ENCODE results near the gene LAP3.

The LAP3 gene

GRCh38 chr4:17619416-17620105 lies 42.6 kb downstream of the LAP3 start:
- DNase-seq: no peak

DNA sequence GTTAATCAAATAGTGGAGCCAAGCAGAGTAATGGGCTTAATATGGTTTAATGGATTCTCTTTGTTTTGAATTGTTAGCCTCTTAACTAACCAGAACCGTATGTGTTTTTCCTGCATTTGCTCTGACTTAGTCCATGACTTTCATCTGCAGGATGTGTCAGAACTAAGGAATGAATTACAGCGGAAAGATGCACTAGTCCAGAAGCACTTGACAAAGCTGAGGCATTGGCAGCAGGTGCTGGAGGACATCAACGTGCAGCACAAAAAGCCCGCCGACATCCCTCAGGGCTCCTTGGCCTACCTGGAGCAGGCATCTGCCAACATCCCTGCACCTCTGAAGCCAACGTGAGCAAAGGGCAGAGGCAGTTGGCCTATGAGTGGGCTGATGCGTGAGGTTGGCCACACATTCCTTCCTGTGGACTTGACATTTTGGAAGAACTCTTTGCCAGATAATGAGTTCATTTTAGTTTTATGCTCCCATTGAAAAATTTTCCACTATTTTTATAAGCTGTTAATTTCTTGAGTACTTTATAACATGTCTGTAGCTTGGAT lies 46.5 kb downstream of the LAP3 start:
- no peak for DNase-seq

GRCh38 chr4:17624821-17625220 lies 47.8 kb downstream of the LAP3 start:
- no peak for DNase-seq

- DNase-seq: no peak
Observed at GRCh38 chr4:17630228-17630627, 53.2 kb downstream of the LAP3 start.

DNA sequence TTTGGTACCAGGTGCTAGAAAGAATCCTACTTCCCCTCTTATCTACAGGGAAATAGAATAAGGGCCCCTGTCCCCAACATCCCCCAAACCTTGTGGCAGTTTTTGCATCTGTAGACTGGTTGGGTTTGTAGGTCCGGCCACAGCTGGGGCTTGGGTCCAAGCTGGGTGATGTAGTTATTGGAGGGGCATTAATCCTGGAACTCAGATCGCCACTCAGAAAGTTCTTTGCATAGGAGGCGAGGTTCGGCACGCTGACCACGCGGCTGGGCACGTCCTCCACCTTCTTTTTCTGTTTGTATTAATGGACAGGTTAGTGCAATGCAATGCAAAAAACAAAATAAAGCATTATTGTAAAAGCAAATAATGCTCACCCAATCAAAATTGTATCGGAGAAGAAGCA lies 56.6 kb downstream of the LAP3 start:
- no peak for DNase-seq

DNA sequence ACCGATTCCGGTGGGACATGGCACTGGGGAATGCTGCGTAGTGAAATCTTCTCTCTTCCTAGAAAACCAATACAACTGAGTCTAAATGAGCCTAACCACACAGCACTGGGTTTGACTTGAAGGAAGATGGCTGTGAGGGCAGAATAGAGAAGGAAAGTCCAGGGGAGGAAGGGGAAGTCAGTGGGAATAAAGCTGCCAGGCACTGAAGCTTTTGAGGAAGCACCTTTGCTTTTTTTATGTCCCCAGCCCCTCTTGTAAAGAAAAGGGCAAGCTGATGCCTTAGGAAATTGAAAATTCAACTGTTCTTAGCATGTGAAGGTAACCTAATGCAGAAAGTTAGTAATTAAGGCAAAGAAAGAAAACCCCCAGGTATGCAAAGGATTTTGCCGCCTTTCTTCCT lies 58.1 kb downstream of the LAP3 start:
- DNase-seq: peak in 1 of 3 donors; percentile 11

DNA sequence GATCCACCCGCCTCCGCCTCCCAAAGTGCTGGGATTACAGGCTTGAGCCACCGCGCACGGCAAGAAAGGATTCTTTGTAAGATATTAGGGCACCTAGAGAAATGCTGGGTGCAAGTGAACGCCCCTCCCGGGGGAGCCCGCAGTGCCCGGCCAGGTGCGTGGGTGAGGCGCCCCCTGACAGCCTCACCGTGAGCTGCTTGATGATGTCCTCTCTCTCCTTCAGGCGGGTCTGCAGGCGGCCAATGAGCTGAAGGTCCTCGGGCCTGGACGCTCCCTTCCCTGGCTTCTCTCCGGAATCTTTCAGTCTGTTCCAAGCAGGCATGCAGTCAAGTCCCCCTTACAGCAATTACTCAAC lies 59.3 kb downstream of the LAP3 start:
- no peak for DNase-seq

- peak; percentile 79 to 91 (median 87) for DNase-seq
Observed at GRCh38 chr4:17636696-17637622, 60.0 kb downstream of the LAP3 start.

GRCh38 chr4:17639136-17639535 lies 62.1 kb downstream of the LAP3 start:
- DNase-seq: no peak

DNA sequence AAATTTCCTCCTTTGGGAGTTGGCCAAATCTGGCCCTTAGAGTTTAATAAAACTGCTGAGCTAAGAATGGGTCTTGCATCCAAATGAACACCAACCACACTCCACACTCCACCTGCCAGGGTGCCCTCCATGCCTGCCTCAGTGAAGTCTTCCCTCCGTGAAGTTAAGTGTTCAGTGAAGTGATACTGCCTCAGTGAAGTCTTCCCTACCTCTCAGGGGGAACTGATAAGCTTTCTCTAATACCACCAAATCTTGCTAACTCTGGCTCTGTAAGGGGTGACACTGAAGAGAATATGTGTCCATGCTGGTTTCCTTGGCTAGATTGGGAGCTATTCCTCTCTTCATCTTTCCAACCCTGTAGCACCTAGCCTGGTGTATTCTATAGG lies 65.4 kb downstream of the LAP3 start:
- DNase-seq: no peak

DNA sequence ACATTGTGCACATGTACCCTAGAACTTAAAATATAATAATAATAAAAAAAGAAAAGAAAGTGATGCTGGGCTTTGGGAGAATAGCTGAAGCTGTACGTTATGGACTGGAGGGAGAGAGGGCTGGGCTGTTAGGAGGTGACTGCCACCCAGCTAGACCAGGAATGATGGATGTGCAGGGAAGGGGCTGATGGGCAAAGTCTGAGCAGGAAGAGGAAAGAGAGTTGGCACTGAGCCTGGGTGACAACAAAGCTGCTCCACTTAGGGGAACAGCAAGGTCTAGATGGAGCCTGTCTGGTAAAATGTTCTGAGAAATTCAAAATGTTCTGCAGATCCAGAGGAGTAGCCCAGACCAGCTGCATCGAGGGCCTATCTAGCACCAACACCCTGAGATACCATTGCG lies 69.7 kb downstream of the LAP3 start:
- no peak for DNase-seq

DNA sequence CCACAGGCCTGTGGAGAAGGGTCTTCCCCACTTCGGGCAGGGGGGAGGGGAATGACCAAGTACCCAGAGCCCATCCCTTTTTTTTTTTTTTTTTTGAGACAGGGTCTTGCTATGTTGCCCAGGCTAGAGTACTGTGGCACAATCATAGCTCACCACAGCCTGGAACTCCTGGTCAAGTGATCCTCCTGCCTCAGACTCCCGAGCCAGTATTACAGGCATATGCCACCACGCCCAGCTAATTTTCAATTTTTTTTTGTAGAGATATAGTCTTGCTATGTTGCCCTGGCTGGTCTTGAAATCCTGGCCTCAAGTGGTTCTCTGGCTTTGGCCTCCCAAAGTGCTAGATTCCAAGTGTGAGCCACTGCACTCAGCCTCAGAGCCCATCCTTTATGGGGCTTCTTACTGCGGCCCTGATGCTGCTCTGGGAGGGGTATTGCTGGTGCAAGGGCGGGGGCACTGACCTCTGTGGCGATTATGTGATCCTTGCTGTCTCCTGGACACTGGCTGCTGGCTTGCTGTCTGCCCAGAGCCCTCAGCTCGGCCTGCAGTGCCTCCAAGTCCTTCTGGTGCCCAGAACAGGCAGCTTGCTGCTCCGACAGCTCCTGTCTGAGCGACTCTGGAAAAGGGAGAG lies 70.3 kb downstream of the LAP3 start:
- DNase-seq: no peak

DNA sequence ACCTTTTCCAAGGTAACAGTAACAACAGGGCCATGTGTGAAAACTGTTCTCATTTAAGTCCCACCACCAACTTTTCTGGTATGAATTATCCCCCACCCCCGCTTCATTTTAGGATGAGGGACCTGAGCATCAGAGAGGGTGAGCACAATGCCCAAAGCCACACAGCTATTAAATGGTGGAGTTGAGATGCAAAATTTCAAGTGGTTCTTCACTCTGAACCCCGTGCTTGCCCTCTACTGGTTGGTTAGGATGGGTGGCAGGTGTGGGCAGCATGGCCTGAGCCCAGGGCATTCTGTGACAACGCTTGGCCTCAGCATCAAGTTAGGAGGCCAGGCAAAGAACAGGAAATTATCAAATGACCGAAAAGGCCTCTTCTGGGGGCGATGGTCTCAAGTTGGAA lies 70.9 kb downstream of the LAP3 start:
- DNase-seq: no peak

DNA sequence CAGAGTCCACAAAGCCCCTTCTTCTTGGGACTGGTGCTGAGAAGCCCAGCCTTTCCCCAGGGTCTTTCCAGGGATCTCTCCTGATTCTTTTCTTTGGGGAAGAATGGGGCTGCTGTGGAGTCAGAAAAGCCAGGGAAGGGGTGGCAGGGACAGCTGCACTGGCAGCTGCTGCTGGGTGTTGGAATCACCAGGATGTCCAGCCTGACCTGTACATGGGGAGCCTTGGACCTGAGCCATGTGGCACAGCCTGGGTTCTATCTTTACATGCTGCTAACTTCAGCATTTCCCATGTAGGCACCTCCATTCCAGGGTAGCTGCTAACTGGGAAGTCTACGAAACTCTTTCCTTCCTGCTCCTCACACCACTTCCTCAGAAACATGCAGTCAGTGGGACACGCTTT lies 73.4 kb downstream of the LAP3 start:
- DNase-seq: no peak

DNA sequence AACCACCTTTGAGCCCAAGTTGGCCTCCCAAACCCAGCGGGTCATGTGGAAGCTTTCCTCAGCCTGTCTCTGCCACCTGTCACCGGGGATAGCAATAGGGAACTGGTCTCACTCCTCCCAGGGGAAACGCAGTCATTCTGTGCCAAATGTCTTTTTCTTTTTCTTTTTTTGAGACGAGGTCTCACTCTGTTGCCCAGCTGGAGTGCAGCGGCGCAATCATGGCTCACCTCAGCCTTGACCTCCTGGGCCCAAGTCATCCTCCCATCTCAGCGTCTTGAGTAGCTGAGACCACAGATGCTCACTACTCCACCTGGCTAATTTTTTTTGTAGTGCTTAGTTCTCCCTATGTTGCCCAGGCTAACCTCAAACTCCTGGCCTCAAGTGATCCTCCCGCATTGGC lies 77.7 kb downstream of the LAP3 start:
- no peak for DNase-seq

- no peak for DNase-seq
Observed at GRCh38 chr4:17657090-17657489, 80.1 kb downstream of the LAP3 start.
